Measurements from ENCODE around the gene AGPAT3. TPM values are rescaled to one million over a fixed set of nuclear protein-coding genes. Genes with fewer than 3 reads are reported as not detected.

Gene AGPAT3
- total RNA-seq, 1 experiment from 2014 or later, result 13.0 TPM

GRCh38 chr21:44024887-44025353 lies 159.9 kb downstream of the AGPAT3 start:
- peaks cover 13% of the 10 kb centered on the region for H3K79me1 ChIP-seq (ENCODE audit: insufficient read depth, low read depth, low read length, poor library complexity, severe bottlenecking)
- H4K8ac ChIP-seq (replicated peaks; ENCODE audit: insufficient read length, low read depth, low read length), result no peak overlapping the region
- H2BK15ac ChIP-seq (ENCODE audit: low read depth, low read length), result no peak overlapping the region
- no peaks in the 10 kb centered on the region for H4K20me1 ChIP-seq (ENCODE audit: control insufficient read depth, insufficient read depth, insufficient read length)
- no peaks in the 10 kb centered on the region for H3K23me2 ChIP-seq (ENCODE audit: insufficient read length, low read depth, low read length, poor library complexity, severe bottlenecking)
- no peak overlapping the region for H3K56ac ChIP-seq (ENCODE audit: insufficient read length, low read depth, low read length)
- no peak overlapping the region for H3T11ph ChIP-seq (ENCODE audit: low read length)
- H3K9me3 ChIP-seq (ENCODE audit: control insufficient read depth, low read depth, low read length), result no peaks in the 10 kb centered on the region
- no peaks in the 10 kb centered on the region for H3K27me3 ChIP-seq (ENCODE audit: insufficient read depth, low read length)
- no peak overlapping the region for H2BK20ac ChIP-seq (ENCODE audit: low read depth, low read length, poor library complexity, severe bottlenecking)
- H2BK5ac ChIP-seq (ENCODE audit: insufficient read length, low read length), result no peak overlapping the region
- no peak overlapping the region for H4K91ac ChIP-seq (ENCODE audit: insufficient read length, low read depth, low read length)
- no CpG with 5 or more reads among the region's 8 CpGs for WGBS (ENCODE audit: extremely low coverage, insufficient read length, low lambda C conversion rate)
- H3K4me3 Mint-ChIP-seq, result no peak overlapping the region
- no peak overlapping the region for H3K4me2 ChIP-seq (ENCODE audit: insufficient read depth, insufficient read length, low read length)
- no peak overlapping the region for H3K23ac ChIP-seq (ENCODE audit: insufficient read length, low read depth, low read length)
- H3K9ac ChIP-seq (ENCODE audit: extremely low read depth, insufficient read length, low read length), result no peak overlapping the region
- H4K5ac ChIP-seq (ENCODE audit: insufficient read length, low read depth, low read length), result no peak overlapping the region
- H3K4me1 Mint-ChIP-seq, result peaks cover 26 to 34% of the 10 kb centered on the region in 2 experiments
- H3K27me3 Mint-ChIP-seq (ENCODE audit: low read depth), result no peaks in the 10 kb centered on the region
- no peak for TF ChIP-seq CTCF (conservative IDR thresholded peaks at IDR 0.05)
- no peak overlapping the region for H2BK120ac ChIP-seq (ENCODE audit: low read depth, low read length, poor library complexity, severe bottlenecking)
- no peak overlapping the region for H2BK12ac ChIP-seq (ENCODE audit: insufficient read length, low read depth, low read length)
- H2AFZ ChIP-seq (ENCODE audit: low read length), result no peak overlapping the region
- no peak overlapping the region for H2AK5ac ChIP-seq (ENCODE audit: insufficient read length, low read length)
- no peaks in the 10 kb centered on the region for H3K9me3 Mint-ChIP-seq
- no peak overlapping the region for H3K14ac ChIP-seq (ENCODE audit: insufficient read depth, low read length)
- H3K4ac ChIP-seq (ENCODE audit: low read depth, low read length), result no peak overlapping the region
- DNase-seq, result no peak
- peaks cover 4 to 6% (median 4%) of the 10 kb centered on the region in 3 experiments; a peak in 3 of 7 replicates for H3K36me3 Mint-ChIP-seq (ENCODE audit: insufficient read depth in 1 of 3, low read depth in 3 of 3)
- peaks cover 48% of the 10 kb centered on the region; the same call in 1 of the 2 replicates for H3K79me2 ChIP-seq (ENCODE audit: insufficient read depth, low read length)
- no peak overlapping the region for H3K27ac ChIP-seq (ENCODE audit: insufficient read length, low read depth, low read length)
- no peak overlapping the region for H3K18ac ChIP-seq (ENCODE audit: insufficient read length, low read depth, low read length)
- peak overlapping the region; percentile 0 to 50 (median 19); a peak in 3 of 7 replicates for H3K27ac Mint-ChIP-seq
- peaks cover 3% of the 10 kb centered on the region; the same call in 1 of the 2 replicates for H3K4me1 ChIP-seq (ENCODE audit: insufficient read depth, low read length)
